BJ (cell line): Measurements from ENCODE around the gene CDYL2. TPM values are rescaled to one million over a fixed set of nuclear protein-coding genes. Genes with fewer than 3 reads are reported as not detected.
A peak's percentile ranks its signal among the peaks of the same experiment; 100 is the strongest.
"Not testable (repeated sequence)": the region's sequence is repeated elsewhere in the genome, so short reads cannot be mapped to it uniquely, and the experiment has no call there.

ENCODE experiments used
- CTCF ChIA-PET: fragments of 350-600 bp; formaldehyde crosslinking; extraction: SDS; loops from one replicate; lab custom pipeline; 2021; ENCODE audit warnings: antibody characterized with exemption, inconsistent platforms; lab: Yijun Ruan, JAX
- POLR2A ChIA-PET: fragments of 300-600 bp; sonication (Branson Sonifier 250); formaldehyde crosslinking; extraction: SDS; loops from one replicate; lab custom pipeline; 2021; ENCODE audit warnings: antibody characterized with exemption; lab: Charles Lee
- DNase-seq: peaks from one replicate; pipeline ENCODE4 v3.0.0-alpha.2; 2011; ENCODE audit warnings: low read depth
- H3K27me3 ChIP-seq: 2 replicates; pipeline ENCODE4 v1.6.0; 2011; ENCODE audit warnings: low read length; ENCODE audit not compliant: control insufficient read depth, insufficient read depth
- H3K36me3 ChIP-seq: 2 replicates; pipeline ENCODE4 v1.5.1; 2011; ENCODE audit warnings: low read length; ENCODE audit not compliant: control insufficient read depth, insufficient read depth
- H3K4me3 ChIP-seq: 2 replicates; pipeline ENCODE4 v1.5.1; 2011; ENCODE audit warnings: low read depth, mild to moderate bottlenecking, control low read depth, low read length
- polyA plus RNA-seq: library from polyadenylated mRNA; depleted of rRNA; stranded (reverse); fragments of >200 nt; gene quantifications from 2 replicates; pipeline ENCODE4 v1.2.3, GENCODE V29; 2011
- TF ChIP-seq, protein P1 (sequence below): IDR thresholded peaks from 2 replicates; pipeline ENCODE4 v1.5.1; 2011; ENCODE audit warnings: low read depth, mild to moderate bottlenecking, control low read depth, inconsistent platforms, low read length, moderate library complexity; ENCODE audit not compliant: insufficient read depth

Gene CDYL2
- polyA plus RNA-seq, 1 experiment = 0.87 TPM

DNA sequence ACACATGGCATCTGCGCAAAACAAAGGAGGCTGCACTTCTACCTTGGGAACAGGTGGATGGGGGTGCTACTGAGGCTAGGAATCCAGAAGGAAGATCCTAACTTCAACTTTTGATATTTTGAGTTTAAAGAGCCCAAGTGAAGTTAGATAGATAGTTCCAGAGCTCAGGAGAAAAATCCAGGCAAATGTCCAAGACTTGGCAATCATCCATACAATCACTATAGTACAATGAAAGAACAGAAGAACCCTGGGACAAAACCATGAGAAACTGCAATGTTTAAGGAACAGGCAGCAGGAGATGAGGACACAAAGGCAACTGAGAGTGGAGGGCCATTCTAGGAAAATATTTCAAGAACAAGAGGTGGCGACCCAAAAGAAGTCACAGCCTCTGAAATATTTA lies 12.4 kb downstream of the CDYL2 start:
- H3K27me3 ChIP-seq = no peaks in the 10 kb centered on the region
- TF ChIP-seq, protein P1, sequence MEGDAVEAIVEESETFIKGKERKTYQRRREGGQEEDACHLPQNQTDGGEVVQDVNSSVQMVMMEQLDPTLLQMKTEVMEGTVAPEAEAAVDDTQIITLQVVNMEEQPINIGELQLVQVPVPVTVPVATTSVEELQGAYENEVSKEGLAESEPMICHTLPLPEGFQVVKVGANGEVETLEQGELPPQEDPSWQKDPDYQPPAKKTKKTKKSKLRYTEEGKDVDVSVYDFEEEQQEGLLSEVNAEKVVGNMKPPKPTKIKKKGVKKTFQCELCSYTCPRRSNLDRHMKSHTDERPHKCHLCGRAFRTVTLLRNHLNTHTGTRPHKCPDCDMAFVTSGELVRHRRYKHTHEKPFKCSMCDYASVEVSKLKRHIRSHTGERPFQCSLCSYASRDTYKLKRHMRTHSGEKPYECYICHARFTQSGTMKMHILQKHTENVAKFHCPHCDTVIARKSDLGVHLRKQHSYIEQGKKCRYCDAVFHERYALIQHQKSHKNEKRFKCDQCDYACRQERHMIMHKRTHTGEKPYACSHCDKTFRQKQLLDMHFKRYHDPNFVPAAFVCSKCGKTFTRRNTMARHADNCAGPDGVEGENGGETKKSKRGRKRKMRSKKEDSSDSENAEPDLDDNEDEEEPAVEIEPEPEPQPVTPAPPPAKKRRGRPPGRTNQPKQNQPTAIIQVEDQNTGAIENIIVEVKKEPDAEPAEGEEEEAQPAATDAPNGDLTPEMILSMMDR = no peak
- CTCF ChIA-PET = no interaction called here
- no peak overlapping the region for H3K4me3 ChIP-seq
- DNase-seq = no peak
- POLR2A ChIA-PET = no interaction called here
- H3K36me3 ChIP-seq = no peaks in the 10 kb centered on the region

DNA sequence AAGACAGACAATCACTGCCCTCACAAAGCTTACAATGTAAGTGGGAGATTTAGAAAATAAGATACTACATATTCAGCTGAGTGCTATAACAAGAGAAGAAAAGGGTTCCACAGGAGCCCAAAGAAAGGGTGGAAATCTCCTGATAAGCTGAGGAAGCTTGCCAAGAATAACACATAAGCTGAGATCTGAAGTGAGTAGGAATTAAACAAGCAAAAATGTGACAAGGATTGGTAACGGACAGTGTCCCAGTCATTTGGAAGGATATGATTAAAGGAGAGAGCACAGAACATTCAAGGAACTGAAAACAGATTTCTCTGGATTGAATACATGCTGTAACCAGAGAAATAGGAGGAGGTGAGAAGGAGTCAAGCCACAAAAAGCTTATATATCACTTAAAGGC lies 13.0 kb downstream of the CDYL2 start:
- TF ChIP-seq, protein P1 = no peak
- POLR2A ChIA-PET = no interaction called here
- no peak overlapping the region for H3K4me3 ChIP-seq
- H3K36me3 ChIP-seq = no peaks in the 10 kb centered on the region
- H3K27me3 ChIP-seq = no peaks in the 10 kb centered on the region
- DNase-seq = no peak
- CTCF ChIA-PET = interaction anchor here (0.6 kb wide), 1 partner anchor 9 kb away, joined by 4 read pairs; no protein-coding TSS in a partner anchor

DNA sequence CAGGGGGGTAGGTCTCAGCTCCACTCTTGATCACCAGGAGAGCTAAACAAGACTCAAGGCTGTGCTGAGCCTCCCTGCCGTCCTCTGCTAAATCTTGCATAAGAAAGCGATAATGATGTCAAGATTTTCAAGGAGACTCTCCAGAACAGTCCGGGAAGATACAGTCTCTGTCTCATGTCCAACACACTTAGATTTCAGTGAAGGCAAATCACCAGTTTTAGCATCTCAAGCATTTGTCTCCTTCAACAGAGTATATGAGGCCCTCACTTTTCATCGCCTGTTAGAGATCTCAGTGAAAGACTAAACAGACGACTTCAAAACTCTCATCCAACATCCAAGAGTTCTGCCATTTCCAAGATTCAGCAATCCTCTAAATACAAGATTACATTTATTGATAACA lies 13.6 kb downstream of the CDYL2 start:
- no peaks in the 10 kb centered on the region for H3K36me3 ChIP-seq
- no peaks in the 10 kb centered on the region for H3K27me3 ChIP-seq
- TF ChIP-seq, protein P1 = no peak
- ChIA-PET POLR2A (no interaction called here), CTCF (interaction anchor here (0.6 to 1.3 kb wide), 2 partner anchors 9 to 10 kb away, joined by 3 to 4 read pairs; no protein-coding TSS in a partner anchor)
- DNase-seq = no peak
- no peak overlapping the region for H3K4me3 ChIP-seq

DNA sequence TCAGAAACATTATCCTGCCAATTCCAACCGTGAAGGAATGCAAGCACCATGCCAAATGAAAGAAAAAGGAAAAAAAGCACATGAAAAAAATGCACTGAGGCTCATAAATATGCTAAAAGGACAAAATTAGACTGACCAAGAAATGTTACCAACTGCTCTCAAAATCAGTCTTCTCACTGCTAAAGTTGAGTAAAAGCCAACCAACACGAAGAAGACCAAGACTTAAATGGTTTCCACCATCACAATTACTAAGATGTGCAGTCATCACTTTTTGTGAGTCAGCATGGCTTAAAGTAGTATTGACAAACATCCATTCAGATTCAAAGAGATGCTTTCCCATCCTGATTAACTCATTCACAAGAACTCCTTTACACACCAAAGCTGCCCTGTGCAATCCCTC lies 16.4 kb downstream of the CDYL2 start:
- ChIA-PET POLR2A (no interaction called here), CTCF (no interaction called here)
- TF ChIP-seq, protein P1 = no peak
- no peaks in the 10 kb centered on the region for H3K36me3 ChIP-seq
- DNase-seq = peak; percentile 24
- H3K27me3 ChIP-seq = no peaks in the 10 kb centered on the region
- no peak overlapping the region for H3K4me3 ChIP-seq

DNA sequence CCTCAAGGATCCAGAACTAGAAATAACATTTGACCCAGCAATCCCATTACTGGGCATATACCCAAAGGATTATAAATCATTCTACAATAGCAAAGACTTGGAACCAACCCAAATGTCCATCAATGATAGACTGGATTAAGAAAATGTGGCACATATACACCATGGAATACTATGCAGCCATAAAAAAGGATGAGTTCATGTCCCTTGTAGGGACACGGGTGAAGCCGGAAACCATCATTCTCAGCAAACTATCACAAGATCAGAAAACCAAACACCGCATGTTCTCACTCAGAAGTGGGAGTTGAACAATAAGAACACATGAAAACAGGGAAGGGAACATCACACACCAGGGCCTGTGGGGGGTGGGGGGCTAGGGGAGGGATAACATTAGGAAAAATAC lies 17.8 kb downstream of the CDYL2 start:
- H3K27me3 ChIP-seq, DNase-seq, CTCF ChIA-PET, POLR2A ChIA-PET, H3K36me3 ChIP-seq, H3K4me3 ChIP-seq: not testable (repeated sequence)

DNA sequence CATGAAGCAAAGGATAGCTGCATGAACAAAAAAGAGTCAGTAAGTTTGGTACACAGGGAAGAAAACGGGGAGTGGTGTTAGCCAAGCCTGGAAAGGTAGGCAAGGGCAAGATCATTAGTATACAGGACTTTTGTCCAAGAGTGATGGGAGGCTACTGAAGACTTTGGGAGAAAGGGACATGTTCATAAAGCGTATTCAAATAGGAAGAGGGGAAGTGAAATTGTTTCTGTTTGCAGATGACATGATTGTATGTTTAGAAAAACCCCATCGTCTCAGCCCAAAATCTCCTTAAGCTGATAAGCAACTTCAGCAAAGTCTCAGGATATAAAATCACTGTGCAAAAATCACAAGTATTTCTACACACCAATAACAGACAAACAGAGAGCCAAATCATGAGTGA lies 19.4 kb downstream of the CDYL2 start:
- Histone ChIP-seq H3K36me3 (no peaks in the 10 kb centered on the region), H3K4me3 (no peak overlapping the region), H3K27me3 (no peaks in the 10 kb centered on the region)
- no peak for DNase-seq
- CTCF ChIA-PET = no interaction called here
- POLR2A ChIA-PET = no interaction called here
- TF ChIP-seq, protein P1 = no peak
